BE2C (cell line): Measurements from ENCODE around the gene TMCO1. TPM values are rescaled to one million over a fixed set of nuclear protein-coding genes. Genes with fewer than 3 reads are reported as not detected.
"Not testable (repeated sequence)": the region's sequence is repeated elsewhere in the genome, so short reads cannot be mapped to it uniquely, and the experiment has no call there.

ENCODE experiments used
- DNase-seq: peaks from one replicate; pipeline ENCODE4 v3.0.0-alpha.2; 2020
- H3K27me3 ChIP-seq: fragments of 250-450 bp; sonication (Bioruptor Pico); 2 replicates; pipeline ENCODE4 v1.5.1; 2020; ENCODE audit warnings: mild to moderate bottlenecking
- H3K36me3 ChIP-seq: fragments of 250-450 bp; sonication (Bioruptor Pico); 2 replicates; pipeline ENCODE4 v1.5.1; 2020; ENCODE audit warnings: mild to moderate bottlenecking
- H3K4me1 ChIP-seq: fragments of 250-450 bp; sonication (Bioruptor Pico); 2 replicates; pipeline ENCODE4 v1.5.1; 2020
- H3K4me3 ChIP-seq: 2 replicates; pipeline ENCODE4 v1.5.1; 2011; ENCODE audit warnings: low read depth, low read length
- H3K9me3 ChIP-seq: fragments of 250-450 bp; sonication (Bioruptor Pico); 2 replicates; pipeline ENCODE4 v1.5.1; 2020
- polyA plus RNA-seq: library from polyadenylated mRNA; unstranded; fragments of >200 nt; gene quantifications from one replicate; pipeline ENCODE4 v1.2.1, GENCODE V29; 2012; ENCODE audit warnings: low read depth, missing spikeins; ENCODE audit not compliant: insufficient read length, insufficient read depth
- TF ChIP-seq, protein P1 (sequence below): IDR thresholded peaks from 2 replicates; pipeline ENCODE4 v1.5.1; 2012; ENCODE audit warnings: mild to moderate bottlenecking, low read depth, low read length

Gene TMCO1, protein sequence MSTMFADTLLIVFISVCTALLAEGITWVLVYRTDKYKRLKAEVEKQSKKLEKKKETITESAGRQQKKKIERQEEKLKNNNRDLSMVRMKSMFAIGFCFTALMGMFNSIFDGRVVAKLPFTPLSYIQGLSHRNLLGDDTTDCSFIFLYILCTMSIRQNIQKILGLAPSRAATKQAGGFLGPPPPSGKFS
- 323 TPM for polyA plus RNA-seq

GRCh38 chr1:165768513-165769394 is at the start of gene TMCO1:
Gene TMCO1 (minus strand): TSS chr1:165768868. CDS start chr1:165768751, 117 bp downstream.
- peaks cover 19% of the 10 kb centered on the region for H3K36me3 ChIP-seq
- no peaks in the 10 kb centered on the region for H3K9me3 ChIP-seq
- no peaks in the 10 kb centered on the region for H3K4me1 ChIP-seq
- no peaks in the 10 kb centered on the region for H3K27me3 ChIP-seq
- DNase-seq, result peak; percentile 96
- peak within 1 kb of the TSS; percentile 96 for H3K4me3 ChIP-seq
- TF ChIP-seq, protein P1, sequence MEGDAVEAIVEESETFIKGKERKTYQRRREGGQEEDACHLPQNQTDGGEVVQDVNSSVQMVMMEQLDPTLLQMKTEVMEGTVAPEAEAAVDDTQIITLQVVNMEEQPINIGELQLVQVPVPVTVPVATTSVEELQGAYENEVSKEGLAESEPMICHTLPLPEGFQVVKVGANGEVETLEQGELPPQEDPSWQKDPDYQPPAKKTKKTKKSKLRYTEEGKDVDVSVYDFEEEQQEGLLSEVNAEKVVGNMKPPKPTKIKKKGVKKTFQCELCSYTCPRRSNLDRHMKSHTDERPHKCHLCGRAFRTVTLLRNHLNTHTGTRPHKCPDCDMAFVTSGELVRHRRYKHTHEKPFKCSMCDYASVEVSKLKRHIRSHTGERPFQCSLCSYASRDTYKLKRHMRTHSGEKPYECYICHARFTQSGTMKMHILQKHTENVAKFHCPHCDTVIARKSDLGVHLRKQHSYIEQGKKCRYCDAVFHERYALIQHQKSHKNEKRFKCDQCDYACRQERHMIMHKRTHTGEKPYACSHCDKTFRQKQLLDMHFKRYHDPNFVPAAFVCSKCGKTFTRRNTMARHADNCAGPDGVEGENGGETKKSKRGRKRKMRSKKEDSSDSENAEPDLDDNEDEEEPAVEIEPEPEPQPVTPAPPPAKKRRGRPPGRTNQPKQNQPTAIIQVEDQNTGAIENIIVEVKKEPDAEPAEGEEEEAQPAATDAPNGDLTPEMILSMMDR, result peak; percentile 34

GRCh38 chr1:165816826-165817497 is 48.3 kb upstream of the TMCO1 start:
- no peaks in the 10 kb centered on the region for H3K36me3 ChIP-seq
- TF ChIP-seq, protein P1, result no peak
- H3K4me3 ChIP-seq, result no peak overlapping the region
- no peak for DNase-seq
- no peaks in the 10 kb centered on the region for H3K27me3 ChIP-seq
- no peaks in the 10 kb centered on the region for H3K4me1 ChIP-seq
- no peaks in the 10 kb centered on the region for H3K9me3 ChIP-seq

GRCh38 chr1:165816157-165816556 is 47.5 kb upstream of the TMCO1 start:
- DNase-seq, result no peak
- H3K27me3 ChIP-seq, result no peaks in the 10 kb centered on the region
- H3K36me3 ChIP-seq, result no peaks in the 10 kb centered on the region
- H3K9me3 ChIP-seq, result no peaks in the 10 kb centered on the region
- TF ChIP-seq, protein P1, result no peak; the same call in 1 of the 2 replicates
- H3K4me1 ChIP-seq, result no peaks in the 10 kb centered on the region
- no peak overlapping the region for H3K4me3 ChIP-seq

- no peak overlapping the region for H3K4me3 ChIP-seq
- TF ChIP-seq, protein P1, result no peak
- H3K36me3 ChIP-seq, result no peaks in the 10 kb centered on the region
- DNase-seq, result no peak
- no peaks in the 10 kb centered on the region for H3K4me1 ChIP-seq
- no peaks in the 10 kb centered on the region for H3K9me3 ChIP-seq
- H3K27me3 ChIP-seq, result no peaks in the 10 kb centered on the region
These were observed 47.1 kb upstream of the TMCO1 start for GRCh38 chr1:165815725-165816124.

- TF ChIP-seq, protein P1, result no peak
- H3K27me3 ChIP-seq, result peaks cover 11% of the 10 kb centered on the region
- H3K36me3 ChIP-seq, result no peaks in the 10 kb centered on the region
- no peaks in the 10 kb centered on the region for H3K4me1 ChIP-seq
- no peaks in the 10 kb centered on the region for H3K9me3 ChIP-seq
- no peak for DNase-seq
- H3K4me3 ChIP-seq, result no peak overlapping the region
These were observed 38.9 kb upstream of the TMCO1 start for GRCh38 chr1:165807613-165808012.

- not testable (repeated sequence) for H3K36me3 ChIP-seq, DNase-seq, H3K4me1 ChIP-seq, H3K27me3 ChIP-seq, H3K4me3 ChIP-seq, H3K9me3 ChIP-seq
These were observed 35.8 kb upstream of the TMCO1 start for GRCh38 chr1:165804513-165804912.
